Karpas-422 (cell line): Measurements from ENCODE around the gene VPS8. TPM values are rescaled to one million over a fixed set of nuclear protein-coding genes. Genes with fewer than 3 reads are reported as not detected.

Source experiments
- total RNA-seq: library from RNA; depleted of rRNA; stranded (reverse); fragments of >200 nt; shearing (Covaris generic); gene quantifications from 2 replicates; pipeline ENCODE4 v1.2.3, GENCODE V29; 2014; ENCODE audit warnings: low replicate concordance; rRNA removed

Gene VPS8
- total RNA-seq, 1 experiment from 2014 or later: 168 TPM

Other genes starting within 250 kb of the VPS8 start
- gene MAGEF1, start 100.1 kb upstream of the VPS8 start, total RNA-seq: 50.8 and 123 TPM in 2 replicates